Karpas-422 (cell line): ENCODE measurements around the gene ILF2. TPM values are rescaled to one million over a fixed set of nuclear protein-coding genes. Genes with fewer than 3 reads are reported as not detected.

Source experiments
- DNase-seq: peaks from one replicate; pipeline ENCODE4 v3.0.0-alpha.2; 2015
- H2AFZ ChIP-seq: fragments of 200-600 bp; sonication (generic); 2 replicates; pipeline ENCODE4 v1.6.1; 2014; ENCODE audit warnings: antibody characterized with exemption, low read length, mixed read lengths
- H3K27ac ChIP-seq: fragments of 200-600 bp; sonication (generic); 2 replicates; pipeline ENCODE4 v1.5.1; 2014; ENCODE audit warnings: mild to moderate bottlenecking, low read length, moderate library complexity
- H3K27me3 ChIP-seq: fragments of 200-600 bp; sonication (generic); 2 replicates; pipeline ENCODE4 v1.6.1; 2014; ENCODE audit warnings: low read length, mixed read lengths
- H3K36me3 ChIP-seq: fragments of 200-600 bp; sonication (generic); 2 replicates; pipeline ENCODE4 v1.6.1; 2014; ENCODE audit warnings: low read length, mixed read lengths; ENCODE audit not compliant: insufficient read depth
- H3K4me1 ChIP-seq: fragments of 200-600 bp; sonication (generic); 2 replicates; pipeline ENCODE4 v1.6.1; 2014; ENCODE audit warnings: mild to moderate bottlenecking, low read length, mixed read lengths
- H3K4me2 ChIP-seq: fragments of 200-600 bp; sonication (generic); 2 replicates; pipeline ENCODE4 v1.6.1; 2014; ENCODE audit warnings: low read length, low read depth, mild to moderate bottlenecking; ENCODE audit not compliant: poor library complexity, severe bottlenecking
- H3K4me3 ChIP-seq: fragments of 200-600 bp; sonication (generic); 2 replicates; pipeline ENCODE4 v1.5.1; 2014; ENCODE audit warnings: mild to moderate bottlenecking, antibody characterized with exemption, low read length, mixed read lengths
- H3K79me2 ChIP-seq: fragments of 200-600 bp; sonication (generic); 2 replicates; pipeline ENCODE4 v1.6.1; 2014; ENCODE audit warnings: mild to moderate bottlenecking, low read length, mixed read lengths
- H3K9ac ChIP-seq: fragments of 200-600 bp; sonication (generic); 2 replicates; pipeline ENCODE4 v1.6.0; 2014; ENCODE audit warnings: low read length
- H3K9me2 ChIP-seq: fragments of 200-600 bp; sonication (generic), shearing (Covaris generic); replicated peaks from 2 replicates; pipeline ENCODE4 v1.6.0; 2014; ENCODE audit warnings: mild to moderate bottlenecking, low read length, moderate library complexity; ENCODE audit not compliant: insufficient read depth
- H3K9me3 ChIP-seq: fragments of 300-700, 200-600 bp; sonication (generic); 2 replicates; pipeline ENCODE4 v1.6.1; 2014; ENCODE audit warnings: low read length, mixed read lengths
- H4K20me1 ChIP-seq: fragments of 200-600 bp; sonication (generic); 2 replicates; pipeline ENCODE4 v1.6.1; 2014; ENCODE audit warnings: mild to moderate bottlenecking, antibody characterized with exemption, low read length, low read depth; ENCODE audit not compliant: insufficient read depth
- total RNA-seq: library from RNA; depleted of rRNA; stranded (reverse); fragments of >200 nt; shearing (Covaris generic); gene quantifications from 2 replicates; pipeline ENCODE4 v1.2.3, GENCODE V29; 2014; ENCODE audit warnings: low replicate concordance

ILF2 gene
- total RNA-seq, 1 experiment from 2014 or later, result 178 TPM

- DNase-seq, result no peak
- H3K4me2 ChIP-seq, result no peak overlapping the region
- no peaks in the 10 kb centered on the region for H3K9me3 ChIP-seq
- no peak overlapping the region for H3K4me3 ChIP-seq
- H3K4me1 ChIP-seq, result peaks cover 31% of the 10 kb centered on the region
- H4K20me1 ChIP-seq, result peaks cover 4% of the 10 kb centered on the region; the same call in 1 of the 2 replicates
- H3K27me3 ChIP-seq, result no peaks in the 10 kb centered on the region
- peaks cover 46% of the 10 kb centered on the region; the same call in 1 of the 2 replicates for H3K36me3 ChIP-seq
- H3K27ac ChIP-seq, result no peak overlapping the region
- no peak overlapping the region for H2AFZ ChIP-seq
- H3K9me2 ChIP-seq, result no peaks in the 10 kb centered on the region
- H3K9ac ChIP-seq, result no peak overlapping the region
- H3K79me2 ChIP-seq, result peaks cover 13% of the 10 kb centered on the region
Observed at GRCh38 chr1:153662269-153662668, 8.5 kb downstream of the ILF2 start.

- Histone ChIP-seq H3K27ac (peak overlapping the region; percentile 32), H3K9me3 (no peaks in the 10 kb centered on the region), H4K20me1 (peaks cover 4% of the 10 kb centered on the region; the same call in 1 of the 2 replicates), H3K4me3 (no peak overlapping the region), H3K4me2 (no peak overlapping the region), H2AFZ (no peak overlapping the region), H3K79me2 (peaks cover 13% of the 10 kb centered on the region), H3K36me3 (peaks cover 36% of the 10 kb centered on the region; the same call in 1 of the 2 replicates), H3K4me1 (peaks cover 31% of the 10 kb centered on the region), H3K27me3 (no peaks in the 10 kb centered on the region), H3K9me2 (no peaks in the 10 kb centered on the region), H3K9ac (no peak overlapping the region)
- peak; percentile 62 for DNase-seq
Observed at GRCh38 chr1:153661111-153661708, 9.6 kb downstream of the ILF2 start.

GRCh38 chr1:153659656-153660055 lies 11.1 kb downstream of the ILF2 start:
- Histone ChIP-seq H4K20me1 (peaks cover 4% of the 10 kb centered on the region; the same call in 1 of the 2 replicates), H2AFZ (no peak overlapping the region), H3K27me3 (no peaks in the 10 kb centered on the region), H3K9me2 (no peaks in the 10 kb centered on the region), H3K27ac (no peak overlapping the region), H3K36me3 (peaks cover 27% of the 10 kb centered on the region; the same call in 1 of the 2 replicates), H3K79me2 (peaks cover 13% of the 10 kb centered on the region), H3K9me3 (no peaks in the 10 kb centered on the region), H3K4me3 (peak overlapping the region; percentile 84), H3K4me2 (peak overlapping the region; percentile 91), H3K9ac (peak overlapping the region; percentile 84), H3K4me1 (peaks cover 31% of the 10 kb centered on the region)
- DNase-seq, result no peak

- peaks cover 4% of the 10 kb centered on the region; the same call in 1 of the 2 replicates for H4K20me1 ChIP-seq
- DNase-seq, result no peak
- H3K79me2 ChIP-seq, result peaks cover 13% of the 10 kb centered on the region
- peaks cover 31% of the 10 kb centered on the region for H3K4me1 ChIP-seq
- peak overlapping the region; percentile 84 for H3K4me3 ChIP-seq
- H3K9me2 ChIP-seq, result no peaks in the 10 kb centered on the region
- H3K27ac ChIP-seq, result no peak overlapping the region
- H3K36me3 ChIP-seq, result peaks cover 22% of the 10 kb centered on the region; the same call in 1 of the 2 replicates
- H3K4me2 ChIP-seq, result peak overlapping the region; percentile 91
- H3K9me3 ChIP-seq, result no peaks in the 10 kb centered on the region
- peak overlapping the region; percentile 84 for H3K9ac ChIP-seq
- H3K27me3 ChIP-seq, result no peaks in the 10 kb centered on the region
- no peak overlapping the region for H2AFZ ChIP-seq
Observed at GRCh38 chr1:153659175-153659534, 11.6 kb downstream of the ILF2 start.

- no peaks in the 10 kb centered on the region for H3K27me3 ChIP-seq
- peaks cover 31% of the 10 kb centered on the region for H3K4me1 ChIP-seq
- H2AFZ ChIP-seq, result peak within 1 kb of the TSS; percentile 90
- H3K9me3 ChIP-seq, result no peaks in the 10 kb centered on the region
- H3K36me3 ChIP-seq, result peaks cover 18% of the 10 kb centered on the region; the same call in 1 of the 2 replicates
- H4K20me1 ChIP-seq, result peaks cover 4% of the 10 kb centered on the region; the same call in 1 of the 2 replicates
- H3K9ac ChIP-seq, result peak within 1 kb of the TSS; percentile 84
- H3K79me2 ChIP-seq, result peaks cover 13% of the 10 kb centered on the region
- peak within 1 kb of the TSS; percentile 46; the same call in 1 of the 2 replicates for H3K27ac ChIP-seq
- no peaks in the 10 kb centered on the region for H3K9me2 ChIP-seq
- peak within 1 kb of the TSS; percentile 84 for H3K4me3 ChIP-seq
- H3K4me2 ChIP-seq, result peak within 1 kb of the TSS; percentile 91
- peak; percentile 95 for DNase-seq
Observed at GRCh38 chr1:153658400-153659174, 12.2 kb downstream of the ILF2 start, which contains the start of gene SNAPIN. SNAPIN (plus strand) TSS chr1:153658703; CDS start chr1:153658744, 41 bp downstream.

- no peak overlapping the region for H3K27ac ChIP-seq
- H3K9me3 ChIP-seq, result no peaks in the 10 kb centered on the region
- H3K4me2 ChIP-seq, result no peak overlapping the region
- no peak overlapping the region for H3K9ac ChIP-seq
- peaks cover 13% of the 10 kb centered on the region for H3K79me2 ChIP-seq
- no peaks in the 10 kb centered on the region for H3K36me3 ChIP-seq
- H3K9me2 ChIP-seq, result no peaks in the 10 kb centered on the region
- peaks cover 4% of the 10 kb centered on the region; the same call in 1 of the 2 replicates for H4K20me1 ChIP-seq
- H3K4me3 ChIP-seq, result no peak overlapping the region
- no peaks in the 10 kb centered on the region for H3K27me3 ChIP-seq
- no peak for DNase-seq
- H2AFZ ChIP-seq, result no peak overlapping the region
- peaks cover 17% of the 10 kb centered on the region for H3K4me1 ChIP-seq
Observed at GRCh38 chr1:153655333-153655732, 15.5 kb downstream of the ILF2 start.

GRCh38 chr1:153652805-153653500 lies 17.8 kb downstream of the ILF2 start:
- H3K4me2 ChIP-seq, result no peak overlapping the region
- no peaks in the 10 kb centered on the region for H3K36me3 ChIP-seq
- H4K20me1 ChIP-seq, result no peaks in the 10 kb centered on the region
- peaks cover 3% of the 10 kb centered on the region for H3K4me1 ChIP-seq
- no peaks in the 10 kb centered on the region for H3K27me3 ChIP-seq
- H3K9me2 ChIP-seq, result no peaks in the 10 kb centered on the region
- H3K9ac ChIP-seq, result no peak overlapping the region
- H3K9me3 ChIP-seq, result no peaks in the 10 kb centered on the region
- no peak overlapping the region for H2AFZ ChIP-seq
- H3K27ac ChIP-seq, result no peak overlapping the region
- no peak for DNase-seq
- no peaks in the 10 kb centered on the region for H3K79me2 ChIP-seq
- no peak overlapping the region for H3K4me3 ChIP-seq

GRCh38 chr1:153651771-153652170 lies 19.0 kb downstream of the ILF2 start:
- Histone ChIP-seq H3K9me2 (no peaks in the 10 kb centered on the region), H4K20me1 (no peaks in the 10 kb centered on the region), H3K4me3 (no peak overlapping the region), H2AFZ (no peak overlapping the region), H3K27me3 (no peaks in the 10 kb centered on the region), H3K9ac (no peak overlapping the region), H3K36me3 (no peaks in the 10 kb centered on the region), H3K4me2 (no peak overlapping the region), H3K27ac (no peak overlapping the region), H3K4me1 (no peaks in the 10 kb centered on the region), H3K9me3 (no peaks in the 10 kb centered on the region), H3K79me2 (no peaks in the 10 kb centered on the region)
- DNase-seq, result no peak
